HEK293 (cell line): ENCODE data around the gene EPS8L1.

ENCODE experiments used
- CTCF ChIA-PET: fragments of 350-600 bp; formaldehyde crosslinking; extraction: SDS; loops from one replicate; lab custom pipeline; 2021; ENCODE audit warnings: antibody characterized with exemption; lab: Yijun Ruan, JAX
- POLR2A ChIA-PET: fragments of 300-600 bp; formaldehyde crosslinking; extraction: SDS; loops from one replicate; lab custom pipeline; 2020; ENCODE audit warnings: antibody characterized with exemption, inconsistent platforms; lab: Yijun Ruan, JAX
- H3K27ac ChIP-seq: fragments of 200-500 bp; sonication (Bioruptor generic); 2 replicates; pipeline ENCODE4 v1.5.1; 2014; ENCODE audit warnings: low read depth, low read length, control low read depth, inconsistent platforms; ENCODE audit errors: extremely low read depth
- H3K36me3 ChIP-seq, 2 experiments: fragments of 200-500 bp in 1 of 2; sonication (Bioruptor generic) in 1 of 2; 1 replicate in 1 of 2; 2 replicates in 1 of 2; pipeline ENCODE4 v1.5.1; 2014 to 2017; ENCODE audit warnings: inconsistent platforms in 2 of 2, low read length in 2 of 2; ENCODE audit not compliant: control insufficient read depth in 2 of 2, insufficient read depth in 1 of 2
- H3K4me1 ChIP-seq: fragments of 200-500 bp; sonication (Bioruptor generic); 2 replicates; pipeline ENCODE4 v1.5.1; 2014; ENCODE audit warnings: mild to moderate bottlenecking, low read length, inconsistent platforms; ENCODE audit not compliant: control insufficient read depth, insufficient read depth
- H3K4me3 ChIP-seq: 2 replicates; pipeline ENCODE4 v1.5.1; 2011; ENCODE audit warnings: low read depth, mild to moderate bottlenecking, control low read depth, low read length, moderate library complexity
- H3K9me3 ChIP-seq: fragments of 200-500 bp; sonication (Bioruptor generic); 2 replicates; pipeline ENCODE4 v1.5.1; 2014; ENCODE audit warnings: low read depth, low read length, inconsistent platforms; ENCODE audit not compliant: control insufficient read depth, insufficient read depth
- AEBP2 ChIP-seq: fragments of 450-650 bp; formaldehyde crosslinking; IDR thresholded peaks from 2 replicates; pipeline ENCODE4 v1.5.1; 2016; ENCODE audit warnings: missing biosample characterization, missing genetic modification characterization, borderline replicate concordance
- GLI2 ChIP-seq: fragments of 450-650 bp; formaldehyde crosslinking; IDR thresholded peaks from 2 replicates; pipeline ENCODE4; 2017; ENCODE audit warnings: missing biosample characterization, missing genetic modification characterization, low read depth, borderline replicate concordance
- PRDM10 ChIP-seq: fragments of 450-650 bp; formaldehyde crosslinking; IDR thresholded peaks from 2 replicates; pipeline ENCODE4 v1.5.1; 2016; ENCODE audit warnings: missing biosample characterization, missing genetic modification characterization
- REST ChIP-seq: fragments of 450-650 bp; formaldehyde crosslinking; IDR thresholded peaks from 2 replicates; pipeline ENCODE4 v1.5.1; 2016; ENCODE audit warnings: missing biosample characterization, missing genetic modification characterization
- SALL2 ChIP-seq: fragments of 450-650 bp; formaldehyde crosslinking; IDR thresholded peaks from 2 replicates; pipeline ENCODE4 v1.5.0; 2017; ENCODE audit warnings: missing biosample characterization, mild to moderate bottlenecking, missing genetic modification characterization, borderline replicate concordance
- ZBTB10 ChIP-seq: fragments of 450-650 bp; formaldehyde crosslinking; IDR thresholded peaks from 2 replicates; pipeline ENCODE4 v1.5.1; 2016; ENCODE audit warnings: missing biosample characterization, missing genetic modification characterization
- ZBTB26 ChIP-seq: fragments of 450-650 bp; formaldehyde crosslinking; optimal IDR thresholded peaks from 2 replicates; pipeline ENCODE3; 2016; ENCODE audit warnings: missing biosample characterization, mild to moderate bottlenecking, missing genetic modification characterization
- ZBTB48 ChIP-seq: fragments of 450-650 bp; formaldehyde crosslinking; IDR thresholded peaks from 2 replicates; pipeline ENCODE4 v1.5.1; 2016; ENCODE audit warnings: missing biosample characterization, missing genetic modification characterization
- ZBTB6 ChIP-seq: fragments of 450-650 bp; formaldehyde crosslinking; IDR thresholded peaks from 2 replicates; pipeline ENCODE4 v1.5.1; 2017; ENCODE audit warnings: missing biosample characterization, missing genetic modification characterization
- ZIC2 ChIP-seq: fragments of 450-650 bp; formaldehyde crosslinking; IDR thresholded peaks from 2 replicates; pipeline ENCODE4 v1.5.1; 2016; ENCODE audit warnings: missing biosample characterization, missing genetic modification characterization
- ZNF138 ChIP-seq: fragments of 450-650 bp; formaldehyde crosslinking; IDR thresholded peaks from 2 replicates; pipeline ENCODE4 v1.5.1; 2016; ENCODE audit warnings: missing biosample characterization, missing genetic modification characterization, borderline replicate concordance
- ZNF24 ChIP-seq: fragments of 450-650 bp; formaldehyde crosslinking; IDR thresholded peaks from 2 replicates; pipeline ENCODE4 v1.5.1; 2016; ENCODE audit warnings: missing biosample characterization, missing genetic modification characterization
- ZNF335 ChIP-seq: fragments of 450-650 bp; formaldehyde crosslinking; conservative IDR thresholded peaks from 2 replicates; pipeline ENCODE4 v1.5.1; 2016; ENCODE audit warnings: missing biosample characterization, missing genetic modification characterization
- ZNF76 ChIP-seq: fragments of 450-650 bp; formaldehyde crosslinking; IDR thresholded peaks from 2 replicates; pipeline ENCODE4; 2016; ENCODE audit warnings: low read depth, missing biosample characterization, missing genetic modification characterization, borderline replicate concordance
- ZSCAN18 ChIP-seq: fragments of 450-650 bp; formaldehyde crosslinking; IDR thresholded peaks from 2 replicates; pipeline ENCODE4 v1.5.1; 2016; ENCODE audit warnings: missing biosample characterization, missing genetic modification characterization

Gene EPS8L1

GRCh38 chr19:55117663-55118391 lies 42.2 kb downstream of the EPS8L1 start (continued):
- TF ChIP-seq ZSCAN18 (tag by site-specific recombination) (no peak), ZBTB6 (tag by site-specific recombination) (peak; percentile 52; the same call in 1 of the 2 replicates), GLI2 (tag by site-specific recombination) (no peak)

- Histone ChIP-seq H3K4me3 (peak overlapping the region; percentile 78), H3K36me3 (no peaks in the 10 kb centered on the region), H3K4me1 (peaks cover 17% of the 10 kb centered on the region), H3K27ac (peak overlapping the region; percentile 42; the same call in 1 of the 2 replicates), H3K9me3 (no peaks in the 10 kb centered on the region)
- POLR2A ChIA-PET: interaction anchor here (0.6 to 2.7 kb wide), 11 partner anchors 13 to 536 kb away, joined by 3 to 16 read pairs (median 7); partner anchors contain the start of genes U2AF2, UBE2S and ZNF628
- TF ChIP-seq ZBTB48 (peak; percentile 80), ZBTB10 (tag by site-specific recombination) (no peak), ZBTB26 (tag by site-specific recombination) (no peak), REST (tag by site-specific recombination) (no peak), ZIC2 (tag by site-specific recombination) (0 out of 2 replicates have a peak, but pooled peaks have one; percentile 14), ZNF76 (tag by site-specific recombination) (peak; percentile 87), PRDM10 (tag by site-specific recombination) (no peak), AEBP2 (tag by site-specific recombination) (no peak), ZNF138 (tag by site-specific recombination) (no peak), ZNF24 (tag by site-specific recombination) (peak; percentile 99), SALL2 (tag by site-specific recombination) (no peak), ZNF335 (tag by site-specific recombination) (no peak)
- CTCF ChIA-PET: interaction anchor here (0.6 to 1.5 kb wide), 6 partner anchors 14 to 299 kb away, joined by 3 to 4 read pairs (median 4); partner anchors contain the start of gene DNAAF3
These were observed 42.8 kb downstream of the EPS8L1 start for GRCh38 chr19:55118401-55118991.
